ENCODE results near the gene DIAPH2. TPM values are rescaled to one million over a fixed set of nuclear protein-coding genes. Genes with fewer than 3 reads are reported as not detected.

Gene DIAPH2
- total and polyA plus RNA-seq, 9 donors = 5.2 to 15.8 (median 8.9) TPM

GRCh38 chrX:96792047-96792446 is 107.4 kb downstream of the DIAPH2 start:
- no CpG with 5 or more reads among the region's 2 CpGs for WGBS (ENCODE audit: insufficient coverage)
- no peak overlapping the region for H3K27ac ChIP-seq (ENCODE audit: low read length)
- no peak for DNase-seq

GRCh38 chrX:96798982-96799381 is 114.3 kb downstream of the DIAPH2 start:
- Histone ChIP-seq H3K27me3 (ENCODE audit: control insufficient read depth, insufficient read depth, low read length) (peaks cover 7% of the 10 kb centered on the region), H3K36me3 (ENCODE audit: control insufficient read depth, insufficient read depth, low read length) (no peaks in the 10 kb centered on the region), H3K9me3 (replicated peaks; ENCODE audit: control insufficient read depth, low read depth, low read length) (no peaks in the 10 kb centered on the region), H3K4me3 (ENCODE audit: low read length) (no peak overlapping the region), H3K4me1 (ENCODE audit: control insufficient read depth, insufficient read depth, low read length) (no peaks in the 10 kb centered on the region), H3K27ac (ENCODE audit: low read length) (no peak overlapping the region)
- no CpG with 5 or more reads among the region's 1 CpG for WGBS (ENCODE audit: insufficient coverage)
- no peak for DNase-seq

More at GRCh38 chrX:96792047-96792446, 107.4 kb downstream of the DIAPH2 start:
- Histone ChIP-seq H3K4me1 (ENCODE audit: control insufficient read depth, insufficient read depth, low read length) (no peaks in the 10 kb centered on the region), H3K36me3 (ENCODE audit: control insufficient read depth, insufficient read depth, low read length) (no peaks in the 10 kb centered on the region), H3K27me3 (ENCODE audit: control insufficient read depth, insufficient read depth, low read length) (peaks cover 4% of the 10 kb centered on the region), H3K4me3 (ENCODE audit: low read length) (no peak overlapping the region), H3K9me3 (replicated peaks; ENCODE audit: control insufficient read depth, low read depth, low read length) (no peaks in the 10 kb centered on the region)

- no peaks in the 10 kb centered on the region for H3K9me3 ChIP-seq (replicated peaks; ENCODE audit: control insufficient read depth, low read depth, low read length)
- no peaks in the 10 kb centered on the region for H3K36me3 ChIP-seq (ENCODE audit: control insufficient read depth, insufficient read depth, low read length)
- H3K4me1 ChIP-seq (ENCODE audit: control insufficient read depth, insufficient read depth, low read length) = no peaks in the 10 kb centered on the region
- WGBS (ENCODE audit: insufficient coverage) = no CpG with 5 or more reads among the region's 4 CpGs
- no peak overlapping the region for H3K27ac ChIP-seq (ENCODE audit: low read length)
- peaks cover 3% of the 10 kb centered on the region for H3K27me3 ChIP-seq (ENCODE audit: control insufficient read depth, insufficient read depth, low read length)
- DNase-seq = no peak
- no peak overlapping the region for H3K4me3 ChIP-seq (ENCODE audit: low read length)
Measured at GRCh38 chrX:96807318-96807717, 122.7 kb downstream of the DIAPH2 start.

GRCh38 chrX:96820935-96821334 is 136.3 kb downstream of the DIAPH2 start:
- Histone ChIP-seq H3K4me1 (ENCODE audit: control insufficient read depth, insufficient read depth, low read length) (no peaks in the 10 kb centered on the region), H3K27me3 (ENCODE audit: control insufficient read depth, insufficient read depth, low read length) (peaks cover 2% of the 10 kb centered on the region), H3K27ac (ENCODE audit: low read length) (no peak overlapping the region), H3K9me3 (replicated peaks; ENCODE audit: control insufficient read depth, low read depth, low read length) (no peaks in the 10 kb centered on the region), H3K36me3 (ENCODE audit: control insufficient read depth, insufficient read depth, low read length) (no peaks in the 10 kb centered on the region), H3K4me3 (ENCODE audit: low read length) (no peak overlapping the region)
- no CpG with 5 or more reads among the region's 2 CpGs for WGBS (ENCODE audit: insufficient coverage)
- DNase-seq = no peak

GRCh38 chrX:96824166-96824565 is 139.5 kb downstream of the DIAPH2 start:
- peak; percentile 58 for DNase-seq
- H3K4me1 ChIP-seq (ENCODE audit: control insufficient read depth, insufficient read depth, low read length) = no peaks in the 10 kb centered on the region
- H3K27ac ChIP-seq (ENCODE audit: low read length) = no peak overlapping the region
- no peaks in the 10 kb centered on the region for H3K9me3 ChIP-seq (replicated peaks; ENCODE audit: control insufficient read depth, low read depth, low read length)
- H3K36me3 ChIP-seq (ENCODE audit: control insufficient read depth, insufficient read depth, low read length) = no peaks in the 10 kb centered on the region
- peaks cover 2% of the 10 kb centered on the region for H3K27me3 ChIP-seq (ENCODE audit: control insufficient read depth, insufficient read depth, low read length)
- H3K4me3 ChIP-seq (ENCODE audit: low read length) = no peak overlapping the region
- WGBS (ENCODE audit: insufficient coverage) = no CpG with 5 or more reads among the region's 3 CpGs

GRCh38 chrX:96833333-96833732 is 148.7 kb downstream of the DIAPH2 start:
- WGBS (ENCODE audit: insufficient coverage) = no CpG with 5 or more reads among the region's 2 CpGs
- H3K27me3 ChIP-seq (ENCODE audit: control insufficient read depth, insufficient read depth, low read length) = peaks cover 4% of the 10 kb centered on the region
- no peaks in the 10 kb centered on the region for H3K36me3 ChIP-seq (ENCODE audit: control insufficient read depth, insufficient read depth, low read length)
- H3K9me3 ChIP-seq (replicated peaks; ENCODE audit: control insufficient read depth, low read depth, low read length) = no peaks in the 10 kb centered on the region
- H3K27ac ChIP-seq (ENCODE audit: low read length) = no peak overlapping the region
- no peaks in the 10 kb centered on the region for H3K4me1 ChIP-seq (ENCODE audit: control insufficient read depth, insufficient read depth, low read length)
- H3K4me3 ChIP-seq (ENCODE audit: low read length) = no peak overlapping the region
- no peak for DNase-seq

GRCh38 chrX:96834137-96834536 is 149.5 kb downstream of the DIAPH2 start:
- Histone ChIP-seq H3K27ac (ENCODE audit: low read length) (no peak overlapping the region), H3K36me3 (ENCODE audit: control insufficient read depth, insufficient read depth, low read length) (no peaks in the 10 kb centered on the region), H3K4me1 (ENCODE audit: control insufficient read depth, insufficient read depth, low read length) (no peaks in the 10 kb centered on the region), H3K9me3 (replicated peaks; ENCODE audit: control insufficient read depth, low read depth, low read length) (no peaks in the 10 kb centered on the region), H3K4me3 (ENCODE audit: low read length) (no peak overlapping the region), H3K27me3 (ENCODE audit: control insufficient read depth, insufficient read depth, low read length) (peaks cover 4% of the 10 kb centered on the region)
- no peak for DNase-seq
- WGBS (ENCODE audit: insufficient coverage) = no CpG with 5 or more reads among the region's 1 CpG

- Histone ChIP-seq H3K4me3 (ENCODE audit: low read length) (no peak overlapping the region), H3K4me1 (ENCODE audit: control insufficient read depth, insufficient read depth, low read length) (no peaks in the 10 kb centered on the region), H3K27me3 (ENCODE audit: control insufficient read depth, insufficient read depth, low read length) (peaks cover 4% of the 10 kb centered on the region), H3K36me3 (ENCODE audit: control insufficient read depth, insufficient read depth, low read length) (no peaks in the 10 kb centered on the region), H3K27ac (ENCODE audit: low read length) (no peak overlapping the region), H3K9me3 (replicated peaks; ENCODE audit: control insufficient read depth, low read depth, low read length) (no peaks in the 10 kb centered on the region)
- WGBS (ENCODE audit: insufficient coverage) = 100% methylated on average over 1 of the region's 5 CpGs
- no peak for DNase-seq
Measured at GRCh38 chrX:96835660-96836289, 151.1 kb downstream of the DIAPH2 start.

- H3K4me1 ChIP-seq (ENCODE audit: control insufficient read depth, insufficient read depth, low read length) = no peaks in the 10 kb centered on the region
- H3K4me3 ChIP-seq (ENCODE audit: low read length) = no peak overlapping the region
- H3K27ac ChIP-seq (ENCODE audit: low read length) = no peak overlapping the region
- no peaks in the 10 kb centered on the region for H3K9me3 ChIP-seq (replicated peaks; ENCODE audit: control insufficient read depth, low read depth, low read length)
- no peaks in the 10 kb centered on the region for H3K36me3 ChIP-seq (ENCODE audit: control insufficient read depth, insufficient read depth, low read length)
- peaks cover 6% of the 10 kb centered on the region for H3K27me3 ChIP-seq (ENCODE audit: control insufficient read depth, insufficient read depth, low read length)
- no peak for DNase-seq
- no CpG with 5 or more reads among the region's 3 CpGs for WGBS (ENCODE audit: insufficient coverage)
Measured at GRCh38 chrX:96837808-96838207, 153.2 kb downstream of the DIAPH2 start.

GRCh38 chrX:96838537-96838936 is 153.9 kb downstream of the DIAPH2 start:
- no peaks in the 10 kb centered on the region for H3K4me1 ChIP-seq (ENCODE audit: control insufficient read depth, insufficient read depth, low read length)
- no peaks in the 10 kb centered on the region for H3K9me3 ChIP-seq (replicated peaks; ENCODE audit: control insufficient read depth, low read depth, low read length)
- peaks cover 7% of the 10 kb centered on the region for H3K27me3 ChIP-seq (ENCODE audit: control insufficient read depth, insufficient read depth, low read length)
- H3K4me3 ChIP-seq (ENCODE audit: low read length) = no peak overlapping the region
- no CpG with 5 or more reads among the region's 1 CpG for WGBS (ENCODE audit: insufficient coverage)
- DNase-seq = no peak
- no peaks in the 10 kb centered on the region for H3K36me3 ChIP-seq (ENCODE audit: control insufficient read depth, insufficient read depth, low read length)
- H3K27ac ChIP-seq (ENCODE audit: low read length) = no peak overlapping the region

GRCh38 chrX:96841325-96841724 is 156.7 kb downstream of the DIAPH2 start:
- WGBS (ENCODE audit: insufficient coverage) = 33% methylated on average over 1 of the region's 1 CpG
- H3K27ac ChIP-seq (ENCODE audit: low read length) = no peak overlapping the region
- DNase-seq = no peak

More at GRCh38 chrX:96841325-96841724, 156.7 kb downstream of the DIAPH2 start:
- Histone ChIP-seq H3K9me3 (replicated peaks; ENCODE audit: control insufficient read depth, low read depth, low read length) (no peaks in the 10 kb centered on the region), H3K4me1 (ENCODE audit: control insufficient read depth, insufficient read depth, low read length) (no peaks in the 10 kb centered on the region), H3K36me3 (ENCODE audit: control insufficient read depth, insufficient read depth, low read length) (no peaks in the 10 kb centered on the region), H3K4me3 (ENCODE audit: low read length) (no peak overlapping the region), H3K27me3 (ENCODE audit: control insufficient read depth, insufficient read depth, low read length) (peaks cover 4% of the 10 kb centered on the region)
